Naive thymus-derived CD4-positive, alpha-beta T cell (primary cell): ENCODE results near the gene MICAL2. TPM values are rescaled to one million over a fixed set of nuclear protein-coding genes. Genes with fewer than 3 reads are reported as not detected.
A peak's percentile ranks its signal among the peaks of the same experiment; 100 is the strongest.

Experiments
- ATAC-seq: fragments of 150-1000 bp; cut with Tn5 transposase; 2 replicates; pipeline ENCODE4 v1.10.0; 2021; ENCODE audit warnings: mild to moderate bottlenecking, moderate library complexity
- CTCF ChIA-PET: fragments of 350-600 bp; sonication (Branson Sonifier 250); formaldehyde crosslinking; loops from one replicate; lab custom pipeline; 2021; ENCODE audit warnings: antibody characterized with exemption; lab: Charles Lee
- POLR2A ChIA-PET: fragments of 350-600 bp; sonication (Branson Sonifier 250); formaldehyde crosslinking; loops from one replicate; lab custom pipeline; 2021; ENCODE audit warnings: antibody characterized with exemption, inconsistent platforms; lab: Charles Lee
- DNase-seq, 9 donors: peaks; one replicate each; pipeline versions ENCODE4 v3.0.0 to v3.0.0-alpha.2; 2020 to 2022; ENCODE audit warnings: mixed read lengths in 1 of 9
- H3K27ac ChIP-seq: one replicate; pipeline ENCODE4 v1.7.0; 2013; ENCODE audit warnings: mild to moderate bottlenecking, low read depth, low read length, moderate library complexity
- H3K27me3 ChIP-seq, 2 donors: one replicate each; pipeline ENCODE4 v1.7.0; 2013; ENCODE audit warnings: low read length in 2 of 2, mild to moderate bottlenecking in 2 of 2, moderate library complexity in 2 of 2; ENCODE audit not compliant: control insufficient read depth in 2 of 2, insufficient read depth in 2 of 2
- H3K36me3 ChIP-seq, 3 experiments: 1 replicate in 2 of 3; 2 replicates in 1 of 3; pipeline ENCODE4 v1.7.0; 2013; ENCODE audit warnings: low read length in 3 of 3, mild to moderate bottlenecking in 3 of 3, moderate library complexity in 1 of 3; ENCODE audit not compliant: insufficient read depth in 3 of 3, control insufficient read depth in 2 of 3
- H3K4me1 ChIP-seq, 2 donors: one replicate each; pipeline ENCODE4 v1.7.0; 2013; ENCODE audit warnings: low read length in 2 of 2, mild to moderate bottlenecking in 2 of 2, moderate library complexity in 1 of 2; ENCODE audit not compliant: control insufficient read depth in 2 of 2, insufficient read depth in 2 of 2
- H3K4me3 ChIP-seq: 2 replicates; pipeline ENCODE4 v1.7.0; 2013; ENCODE audit warnings: mild to moderate bottlenecking, low read length
- H3K9me3 ChIP-seq, 3 experiments: 1 replicate in 2 of 3; 2 replicates in 1 of 3; pipeline ENCODE4 v1.7.0; 2013; ENCODE audit warnings: low read length in 3 of 3; ENCODE audit not compliant: control insufficient read depth in 2 of 3
- H3K27ac Mint-ChIP-seq, 9 donors: one replicate each; pipeline ENCODE4 v1.8.0; 2020 to 2022; ENCODE audit warnings: mixed read lengths in 9 of 9, mild to moderate bottlenecking in 8 of 9, moderate library complexity in 5 of 9, inconsistent platforms in 2 of 9
- H3K27me3 Mint-ChIP-seq, 5 donors: one replicate each; pipeline ENCODE4 v1.8.0; 2021 to 2022; ENCODE audit warnings: mixed read lengths in 5 of 5, mild to moderate bottlenecking in 1 of 5
- H3K36me3 Mint-ChIP-seq, 5 donors: one replicate each; pipeline ENCODE4 v1.8.0; 2020 to 2022; ENCODE audit warnings: mixed read lengths in 5 of 5, mild to moderate bottlenecking in 3 of 5, inconsistent platforms in 1 of 5
- H3K4me1 Mint-ChIP-seq, 7 donors: one replicate each; pipeline ENCODE4 v1.8.0; 2020 to 2022; ENCODE audit warnings: mixed read lengths in 7 of 7, mild to moderate bottlenecking in 3 of 7, inconsistent platforms in 1 of 7
- H3K4me3 Mint-ChIP-seq, 10 donors: one replicate each; pipeline ENCODE4 v1.8.0; 2020 to 2022; ENCODE audit warnings: mild to moderate bottlenecking in 10 of 10, mixed read lengths in 10 of 10, moderate library complexity in 6 of 10, inconsistent platforms in 2 of 10
- H3K9me3 Mint-ChIP-seq, 11 donors: one replicate each; pipeline ENCODE4 v1.8.0; 2020 to 2022; ENCODE audit warnings: mixed read lengths in 11 of 11, mild to moderate bottlenecking in 4 of 11, inconsistent platforms in 1 of 11, moderate library complexity in 1 of 11
- intact Hi-C, 2 donors: fragments of 100-400 bp; cut with micrococcal nuclease; formaldehyde crosslinking; loops; one replicate each; pipeline ENCODE4 v1.15.1; 2023
- polyA plus RNA-seq, 2 donors: library from polyadenylated mRNA; unstranded; fragments of 300-500 nt; fragmentation: Illumina TruSeq; gene quantifications; one replicate each; pipeline ENCODE4 v1.2.3, GENCODE V29; 2021
- total RNA-seq, 6 experiments: library from RNA in 5 of 6; stranded (reverse) in 5 of 6; gene quantifications; 1 replicate in 5 of 6; 2 replicates in 1 of 6; pipeline ENCODE4 v1.2.3 and lab custom pipeline; 2021 to 2026

MICAL2 gene
- total and polyA plus RNA-seq, 7 experiments from 2014 or later, result 1.1 to 112 (median 7.6) TPM

DNA sequence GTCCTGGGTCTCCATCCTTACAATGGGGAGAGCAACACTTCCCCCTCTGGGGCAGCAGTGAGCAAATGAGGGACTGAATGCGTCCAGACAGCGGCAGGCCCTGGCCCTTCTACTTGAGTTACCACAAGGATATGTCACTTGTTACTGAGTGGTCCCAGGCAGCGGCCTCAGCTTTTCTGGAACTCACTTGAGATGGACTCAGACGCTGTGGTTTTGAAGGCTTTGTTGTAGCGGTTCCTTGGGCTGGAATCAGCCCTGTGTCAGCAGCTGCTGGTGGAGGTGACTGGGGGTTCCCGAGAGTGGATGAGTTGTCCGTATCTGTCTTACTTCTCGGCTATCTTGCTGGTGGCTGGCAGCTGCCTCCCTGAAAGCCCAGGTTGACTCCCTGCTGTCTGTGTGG, 77.0 kb downstream of the MICAL2 start:
- Mint-ChIP-seq H3K36me3 (peaks cover 0 to 12% (median 0%) of the 10 kb centered on the region in 5 donors), H3K4me3 (peak overlapping the region in 1 of 10 donors; percentile 11), H3K4me1 (peaks cover 8 to 52% (median 23%) of the 10 kb centered on the region in 7 donors), H3K27ac (peak overlapping the region in 2 of 9 donors; percentile 13 to 79), H3K9me3 (no peaks in the 10 kb centered on the region), H3K27me3 (no peaks in the 10 kb centered on the region)
- intact Hi-C loops, result no loop called here
- Histone ChIP-seq H3K27me3 (no peaks in the 10 kb centered on the region), H3K4me1 (no peaks in the 10 kb centered on the region), H3K9me3 (no peaks in the 10 kb centered on the region), H3K36me3 (no peaks in the 10 kb centered on the region), H3K4me3 (no peak overlapping the region), H3K27ac (no peak overlapping the region)
- no peak for ATAC-seq
- ChIA-PET POLR2A (no interaction called here), CTCF (interaction anchor here (0.6 kb wide), 1 partner anchor 37 kb away, joined by 3 read pairs; no protein-coding TSS in a partner anchor)
- DNase-seq, result peak in 1 of 9 donors; percentile 51

DNA sequence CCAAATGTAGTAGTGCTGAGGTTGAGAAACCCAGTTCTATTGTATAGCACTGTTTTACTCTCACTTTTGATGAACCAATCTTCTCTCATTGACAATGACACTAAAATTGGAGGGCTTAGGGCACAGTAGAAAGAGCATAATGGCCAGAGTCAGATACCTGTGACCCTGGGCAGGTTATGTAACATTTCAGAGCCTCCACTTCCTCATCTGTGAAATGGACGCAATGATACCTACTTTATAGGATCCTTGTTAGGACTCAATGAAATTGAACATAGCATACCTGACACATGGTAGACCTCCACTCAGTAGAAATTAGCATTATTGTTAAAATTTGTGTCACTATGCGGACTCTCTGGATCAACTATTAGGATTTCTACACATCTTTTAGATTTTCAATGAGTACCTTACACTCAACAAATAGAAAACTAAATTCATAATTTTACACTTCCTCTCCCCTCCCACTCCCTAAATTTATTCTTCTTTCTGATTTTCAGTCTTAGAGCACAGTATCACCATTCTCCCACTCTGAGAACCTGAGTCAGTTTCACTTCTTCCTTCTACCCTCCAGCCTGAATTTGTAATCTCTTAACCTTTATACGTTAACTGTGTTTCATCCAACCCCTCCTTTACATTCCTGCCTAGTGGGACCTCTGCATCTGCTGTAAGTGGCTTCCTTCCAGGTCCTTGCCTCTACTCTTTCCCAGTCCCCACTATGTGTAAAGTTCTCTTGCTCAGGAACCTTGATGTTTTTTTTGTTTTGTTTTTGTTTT, 78.3 kb downstream of the MICAL2 start:
- Mint-ChIP-seq H3K9me3 (no peaks in the 10 kb centered on the region), H3K27ac (peak overlapping the region in 3 of 9 donors; percentile 23 to 81 (median 57)), H3K4me1 (peaks cover 15 to 57% (median 34%) of the 10 kb centered on the region in 7 donors), H3K36me3 (peaks cover 0 to 16% (median 0%) of the 10 kb centered on the region in 5 donors), H3K4me3 (peak overlapping the region in 1 of 10 donors; percentile 41), H3K27me3 (no peaks in the 10 kb centered on the region)
- no peaks in the 10 kb centered on the region for H3K9me3 ChIP-seq
- H3K4me1 ChIP-seq, result peaks cover 0 to 6% of the 10 kb centered on the region in 2 donors
- no peak overlapping the region for H3K27ac ChIP-seq
- ChIA-PET POLR2A (interaction anchor here (1.4 kb wide), 1 partner anchor 10 kb away, joined by 6 read pairs; no protein-coding TSS in a partner anchor), CTCF (no interaction called here)
- H3K4me3 ChIP-seq, result no peak overlapping the region
- H3K27me3 ChIP-seq, result no peaks in the 10 kb centered on the region
- no peak for DNase-seq
- ATAC-seq, result no peak
- no peaks in the 10 kb centered on the region for H3K36me3 ChIP-seq
- intact Hi-C loops, result no loop called here

DNA sequence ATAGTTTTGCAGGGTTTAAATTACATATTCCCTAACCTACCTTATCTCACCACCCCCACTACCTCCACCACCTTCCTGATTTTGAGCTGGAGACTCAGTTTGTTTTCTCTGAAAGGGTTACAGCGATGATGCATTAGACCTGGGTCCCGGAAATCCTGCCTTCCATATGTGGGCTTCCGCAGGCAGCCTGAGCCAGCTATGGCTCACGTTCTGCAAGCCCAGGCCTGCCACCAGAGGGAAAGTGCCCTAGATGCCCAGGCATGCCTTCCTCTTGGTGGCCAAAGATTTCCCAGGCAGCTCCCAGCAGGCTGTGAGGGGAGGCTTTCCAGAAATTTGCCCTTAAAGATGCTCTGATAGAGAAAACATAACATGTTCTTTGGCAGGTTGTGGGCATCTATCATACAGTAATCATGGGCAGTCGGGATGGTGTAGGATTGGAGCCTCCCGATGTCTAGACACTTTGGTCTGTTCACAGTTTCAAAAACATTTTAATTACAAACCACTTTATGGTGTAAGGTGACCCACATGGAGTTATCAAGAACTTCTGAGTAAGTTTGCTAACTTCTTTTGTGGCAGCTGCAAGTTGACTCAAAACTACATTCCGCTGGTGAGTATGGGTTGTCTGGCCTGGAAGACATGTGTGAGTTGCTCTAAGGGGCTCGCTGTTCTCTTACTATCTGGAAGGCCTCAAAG, 79.3 kb downstream of the MICAL2 start:
- intact Hi-C loops, result loop anchor here in 1 of 2 donors (10.0 kb wide), 1 partner anchor 345 kb away; the partner anchor contains the start of gene USP47
- H3K4me1 Mint-ChIP-seq, result peaks cover 18 to 65% (median 43%) of the 10 kb centered on the region in 7 donors

DNA sequence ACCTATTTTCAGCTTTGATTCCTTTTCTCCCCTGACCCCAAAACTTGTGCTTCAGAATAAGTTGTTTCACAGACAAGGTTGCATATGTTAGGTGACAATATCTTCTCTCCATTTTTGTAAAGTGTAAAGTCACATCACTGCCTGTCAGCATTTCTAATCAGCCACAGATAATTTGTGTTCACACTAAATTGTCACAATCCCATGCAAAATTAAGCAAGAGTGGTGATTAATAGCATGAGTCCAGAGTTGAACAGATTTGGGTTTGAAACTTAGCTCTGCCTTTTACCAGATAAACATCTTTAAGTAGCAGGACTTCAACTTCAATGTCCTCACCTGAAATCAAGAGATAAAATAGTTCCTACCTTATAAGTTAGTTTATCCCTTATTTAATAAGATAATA, 80.1 kb downstream of the MICAL2 start:
- Mint-ChIP-seq H3K9me3 (no peaks in the 10 kb centered on the region), H3K27ac (peak overlapping the region in 7 of 9 donors; percentile 0 to 87 (median 25)), H3K4me3 (peak overlapping the region in 1 of 10 donors; percentile 7), H3K36me3 (peaks cover 0 to 16% (median 0%) of the 10 kb centered on the region in 5 donors), H3K4me1 (peaks cover 22 to 67% (median 49%) of the 10 kb centered on the region in 7 donors), H3K27me3 (no peaks in the 10 kb centered on the region)
- no peaks in the 10 kb centered on the region for H3K27me3 ChIP-seq
- no peaks in the 10 kb centered on the region for H3K9me3 ChIP-seq
- ChIA-PET CTCF (interaction anchor here (1.1 kb wide), 1 partner anchor 9 kb away, joined by 3 read pairs; no protein-coding TSS in a partner anchor), POLR2A (no interaction called here)
- DNase-seq (no peak), ATAC-seq (no peak)
- H3K36me3 ChIP-seq, result no peaks in the 10 kb centered on the region
- no peak overlapping the region for H3K27ac ChIP-seq
- H3K4me1 ChIP-seq, result peaks cover 5 to 13% of the 10 kb centered on the region in 2 donors
- intact Hi-C loops, result loop anchor here in 1 of 2 donors (10.0 kb wide), 1 partner anchor 346 kb away; the partner anchor contains the start of gene USP47
- no peak overlapping the region for H3K4me3 ChIP-seq

More for the DNA sequence above, 79.3 kb downstream of the MICAL2 start:
- Mint-ChIP-seq H3K27me3 (no peaks in the 10 kb centered on the region), H3K27ac (peak overlapping the region in 7 of 9 donors; percentile 0 to 87 (median 62)), H3K4me3 (peak overlapping the region in 6 of 10 donors; percentile 2 to 35 (median 21)), H3K9me3 (no peaks in the 10 kb centered on the region), H3K36me3 (peaks cover 0 to 16% (median 0%) of the 10 kb centered on the region in 5 donors)
- Histone ChIP-seq H3K27me3 (no peaks in the 10 kb centered on the region), H3K27ac (no peak overlapping the region), H3K36me3 (no peaks in the 10 kb centered on the region), H3K4me3 (no peak overlapping the region), H3K4me1 (peaks cover 0 to 6% of the 10 kb centered on the region in 2 donors), H3K9me3 (no peaks in the 10 kb centered on the region)
- CTCF ChIA-PET, result interaction anchor here (0.9 to 1.1 kb wide), 2 partner anchors 10 kb away, joined by 3 read pairs; no protein-coding TSS in a partner anchor
- DNase-seq (peak in 2 of 9 donors; percentile 18 to 21), ATAC-seq (peak; percentile 43)
- POLR2A ChIA-PET, result interaction anchor here (0.9 to 1.4 kb wide), 2 partner anchors 9 to 47 kb away, joined by 3 to 6 read pairs; no protein-coding TSS in a partner anchor

DNA sequence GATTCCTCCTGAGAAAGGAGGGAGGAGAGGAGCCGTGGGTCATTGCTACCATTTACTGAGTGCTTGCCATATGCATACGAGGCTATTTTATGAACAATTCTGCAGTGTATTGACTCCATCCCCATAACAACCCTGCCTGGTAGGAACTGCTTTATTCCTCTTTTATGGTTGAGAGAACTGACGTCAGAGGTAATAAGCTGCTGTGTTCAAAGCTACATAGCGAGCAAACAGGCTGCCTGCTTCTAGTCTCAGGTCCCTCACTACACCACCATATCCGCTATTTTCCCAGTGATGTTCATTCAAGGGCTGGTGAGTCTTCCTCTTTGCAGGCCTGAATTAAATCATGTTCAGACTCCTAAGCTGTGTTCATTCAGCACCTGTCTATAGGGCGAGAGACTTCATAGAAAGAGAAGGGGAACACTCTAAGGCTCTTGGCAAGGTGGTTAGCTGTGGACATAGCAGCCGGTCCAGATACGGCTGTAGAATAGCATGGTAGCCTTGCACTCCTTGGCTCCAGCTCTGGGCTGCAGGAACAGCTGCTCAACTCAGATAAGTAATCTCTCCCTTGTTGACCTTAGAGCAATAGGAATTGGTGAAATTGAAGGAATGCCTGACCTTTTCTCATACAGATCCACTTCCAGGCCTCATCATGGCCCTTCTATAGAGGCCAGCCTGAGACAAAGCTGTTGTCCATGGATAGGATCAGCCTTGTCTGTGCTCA, 82.6 kb downstream of the MICAL2 start:
- Histone ChIP-seq H3K36me3 (no peaks in the 10 kb centered on the region), H3K27me3 (no peaks in the 10 kb centered on the region), H3K4me3 (no peak overlapping the region), H3K9me3 (no peaks in the 10 kb centered on the region), H3K27ac (peak overlapping the region; percentile 63), H3K4me1 (peaks cover 20 to 35% of the 10 kb centered on the region in 2 donors)
- peak; percentile 82 for ATAC-seq
- Mint-ChIP-seq H3K9me3 (no peaks in the 10 kb centered on the region), H3K27me3 (no peaks in the 10 kb centered on the region), H3K4me1 (peaks cover 39 to 78% (median 64%) of the 10 kb centered on the region in 7 donors), H3K36me3 (peaks cover 0 to 23% (median 0%) of the 10 kb centered on the region in 5 donors), H3K27ac (peak overlapping the region; percentile 10 to 94 (median 88)), H3K4me3 (peak overlapping the region in 4 of 10 donors; percentile 11 to 48 (median 30))
- CTCF ChIA-PET, result interaction anchor here (2.3 kb wide), 1 partner anchor 44 kb away, joined by 8 read pairs; no protein-coding TSS in a partner anchor
- intact Hi-C loops, result loop anchor here in 1 of 2 donors (10.0 kb wide), 1 partner anchor 348 kb away; the partner anchor contains the start of gene USP47
- POLR2A ChIA-PET, result interaction anchor here (1.5 kb wide), 2 partner anchors 31 to 48 kb away, joined by 3 to 5 read pairs; no protein-coding TSS in a partner anchor
- DNase-seq, result peak in 7 of 9 donors; percentile 59 to 88 (median 81)
